GM10248 (cell line): ENCODE results near the gene OST4.

Source experiments
- CTCF ChIA-PET: fragments of 300-600 bp; sonication (Branson Sonifier 250); formaldehyde crosslinking; extraction: SDS; loops from one replicate; lab custom pipeline; 2021; ENCODE audit warnings: antibody characterized with exemption; lab: Yijun Ruan, JAX
- POLR2A ChIA-PET: fragments of 350-650 bp; sonication (Branson Sonifier 250); formaldehyde crosslinking; extraction: SDS; loops from one replicate; lab custom pipeline; 2020; ENCODE audit warnings: antibody characterized with exemption; lab: Yijun Ruan, JAX
- DNase-seq: peaks from one replicate; pipeline ENCODE4 v3.0.0; 2012; ENCODE audit errors: extremely low spot score
- TF ChIP-seq, protein P1 (sequence below): IDR thresholded peaks from 2 replicates; pipeline ENCODE4 v1.5.1; 2012; ENCODE audit warnings: mild to moderate bottlenecking, low read depth; ENCODE audit errors: extremely low read depth, missing control alignments, control extremely low read depth

The OST4 gene

DNA sequence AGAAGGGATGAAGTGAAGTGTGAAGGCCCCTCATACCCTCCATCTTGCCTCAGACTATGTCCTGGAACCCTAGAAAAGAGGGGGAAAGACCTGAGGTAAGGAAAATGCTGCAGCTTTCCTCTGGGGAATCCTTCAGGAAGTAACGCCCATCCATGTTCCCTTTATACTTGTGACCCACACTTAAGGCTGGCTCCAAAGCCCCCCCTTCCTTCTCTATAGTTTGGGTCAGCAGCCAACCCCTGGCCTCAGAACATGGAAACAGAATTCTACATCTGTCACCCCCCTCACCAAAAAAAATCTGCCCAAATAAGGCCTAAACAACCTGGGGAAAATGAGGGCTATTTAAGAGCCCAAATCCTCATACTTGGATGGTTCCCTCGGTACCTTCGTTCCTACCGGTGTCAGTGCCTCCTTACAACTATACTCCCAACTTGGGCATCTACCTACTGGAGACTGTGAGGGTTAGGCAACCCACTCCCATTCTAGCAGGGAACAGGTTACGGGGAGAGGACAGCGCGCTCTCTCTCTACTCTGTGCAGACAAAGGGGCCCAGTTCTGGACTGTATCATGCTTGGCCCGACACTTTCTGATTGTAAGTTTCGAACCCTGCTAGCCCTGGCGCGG is 689 bp downstream of the OST4 start:
- ChIA-PET CTCF (interaction anchor here (0.7 to 5.2 kb wide), 9 partner anchors 9 to 109 kb away, joined by 3 to 42 read pairs (median 6); partner anchors contain the start of genes AGBL5 and KHK), POLR2A (interaction anchor here (0.6 to 1.4 kb wide), 6 partner anchors 8 to 308 kb away, joined by 3 to 12 read pairs (median 4); partner anchors contain the start of gene AGBL5)
- DNase-seq = no peak
- TF ChIP-seq, protein P1, sequence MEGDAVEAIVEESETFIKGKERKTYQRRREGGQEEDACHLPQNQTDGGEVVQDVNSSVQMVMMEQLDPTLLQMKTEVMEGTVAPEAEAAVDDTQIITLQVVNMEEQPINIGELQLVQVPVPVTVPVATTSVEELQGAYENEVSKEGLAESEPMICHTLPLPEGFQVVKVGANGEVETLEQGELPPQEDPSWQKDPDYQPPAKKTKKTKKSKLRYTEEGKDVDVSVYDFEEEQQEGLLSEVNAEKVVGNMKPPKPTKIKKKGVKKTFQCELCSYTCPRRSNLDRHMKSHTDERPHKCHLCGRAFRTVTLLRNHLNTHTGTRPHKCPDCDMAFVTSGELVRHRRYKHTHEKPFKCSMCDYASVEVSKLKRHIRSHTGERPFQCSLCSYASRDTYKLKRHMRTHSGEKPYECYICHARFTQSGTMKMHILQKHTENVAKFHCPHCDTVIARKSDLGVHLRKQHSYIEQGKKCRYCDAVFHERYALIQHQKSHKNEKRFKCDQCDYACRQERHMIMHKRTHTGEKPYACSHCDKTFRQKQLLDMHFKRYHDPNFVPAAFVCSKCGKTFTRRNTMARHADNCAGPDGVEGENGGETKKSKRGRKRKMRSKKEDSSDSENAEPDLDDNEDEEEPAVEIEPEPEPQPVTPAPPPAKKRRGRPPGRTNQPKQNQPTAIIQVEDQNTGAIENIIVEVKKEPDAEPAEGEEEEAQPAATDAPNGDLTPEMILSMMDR = no peak

DNA sequence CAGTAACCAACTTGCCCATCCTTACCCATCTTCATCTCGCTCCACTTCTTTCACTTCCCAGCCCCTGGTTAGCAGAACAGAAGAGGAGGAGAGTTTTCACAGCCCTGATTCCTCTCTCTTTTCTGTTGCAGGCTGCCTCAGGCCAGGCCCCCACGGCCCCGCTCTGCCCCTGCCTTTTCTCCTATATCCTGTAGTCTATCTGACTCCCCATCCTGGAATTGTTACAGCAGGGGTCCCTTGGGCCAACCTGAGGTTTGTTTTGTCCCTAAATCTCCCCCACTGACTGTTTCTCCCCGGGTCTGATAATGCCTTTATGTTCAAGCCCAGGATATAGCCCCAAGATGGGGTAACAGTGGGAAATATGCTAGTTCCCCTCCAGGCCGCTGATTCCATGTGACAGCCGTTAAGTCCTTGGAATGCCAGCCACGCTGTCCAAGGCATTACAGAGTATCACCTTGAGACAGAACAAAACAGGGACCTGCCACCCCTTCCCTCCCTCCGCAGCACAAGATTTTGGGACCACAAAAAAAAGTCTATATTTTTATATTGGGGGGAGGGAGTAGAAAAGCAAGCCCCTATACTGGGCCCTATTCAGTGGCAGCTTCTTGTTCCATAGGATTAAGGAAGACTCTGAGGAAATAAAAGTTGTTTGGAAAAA is 1.4 kb downstream of the OST4 start:
- POLR2A ChIA-PET = no interaction called here
- no peak for DNase-seq
- CTCF ChIA-PET = interaction anchor here (1.9 to 4.7 kb wide), 3 partner anchors 12 to 18 kb away, joined by 4 to 42 read pairs (median 9); no protein-coding TSS in a partner anchor
- TF ChIP-seq, protein P1 = no peak

DNA sequence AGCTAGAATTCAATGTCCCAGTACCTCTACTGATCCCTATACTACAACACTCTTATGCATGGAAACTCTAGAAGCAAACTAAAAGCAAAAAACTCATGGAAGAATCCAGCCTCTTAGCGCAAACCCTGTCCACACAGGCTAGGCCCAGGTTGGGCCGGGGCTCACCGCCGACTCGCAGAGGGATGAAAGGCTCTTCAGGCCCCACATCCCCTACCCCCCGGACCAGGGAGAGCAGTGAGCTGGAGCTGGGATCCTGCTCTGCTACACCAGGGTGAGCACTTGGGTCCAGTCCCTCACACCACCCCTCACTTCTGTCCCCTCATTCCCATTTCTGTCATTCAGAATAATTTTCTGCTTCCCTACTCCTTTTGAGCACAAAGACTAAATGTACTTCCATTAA is 2.0 kb downstream of the OST4 start:
- TF ChIP-seq, protein P1 = no peak
- CTCF ChIA-PET = interaction anchor here (1.9 to 3.7 kb wide), 3 partner anchors 11 to 19 kb away, joined by 4 to 13 read pairs (median 9); no protein-coding TSS in a partner anchor
- no peak for DNase-seq
- POLR2A ChIA-PET = interaction anchor here (1.1 kb wide), 1 partner anchor 18 kb away, joined by 3 read pairs; the partner anchor contains the start of gene AGBL5

DNA sequence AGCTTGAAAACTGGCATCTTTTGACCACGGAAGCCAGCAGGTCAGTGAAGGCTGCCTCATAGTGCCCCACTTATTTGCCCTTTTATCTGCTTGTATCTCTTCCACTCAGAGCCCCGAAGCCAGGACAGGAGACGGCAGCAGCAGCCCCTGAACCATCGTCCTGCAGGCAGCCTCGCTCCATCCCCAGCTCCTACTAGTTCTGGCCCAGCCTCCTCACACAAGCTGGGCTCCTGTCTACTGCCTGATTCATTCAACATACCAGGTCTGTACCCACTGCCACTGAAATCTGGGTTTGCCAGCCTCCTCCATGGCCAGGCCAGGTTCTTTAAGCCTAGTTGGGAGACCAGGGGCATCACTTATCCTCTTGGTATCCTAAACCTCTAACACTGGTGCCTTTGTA is 4.1 kb downstream of the OST4 start:
- TF ChIP-seq, protein P1 = no peak
- no peak for DNase-seq
- ChIA-PET CTCF (interaction anchor here (1.0 to 3.7 kb wide), 6 partner anchors 9 to 106 kb away, joined by 3 to 16 read pairs (median 10); partner anchors contain the start of gene AGBL5), POLR2A (interaction anchor here (0.7 to 1.2 kb wide), 2 partner anchors 11 to 368 kb away, joined by 4 read pairs; no protein-coding TSS in a partner anchor)

DNA sequence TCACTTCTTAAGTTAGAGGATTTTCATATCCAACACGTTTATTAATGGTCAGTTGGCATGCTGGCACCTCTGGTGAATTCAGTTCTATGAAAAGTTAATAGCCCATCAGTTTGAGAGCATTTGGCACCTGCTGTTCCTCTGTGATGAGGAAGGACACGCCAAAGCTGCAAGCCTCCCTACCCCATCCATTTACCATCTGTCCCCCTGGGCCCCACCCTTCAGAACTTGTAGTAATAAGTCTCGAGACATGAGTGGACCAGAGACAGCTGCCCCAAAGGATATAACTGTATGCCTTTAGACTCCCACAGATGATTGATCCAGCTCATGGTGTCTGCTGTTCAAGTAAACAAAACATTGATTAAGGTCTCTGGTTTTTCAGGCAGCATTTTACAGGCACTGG is 6.3 kb downstream of the OST4 start:
- POLR2A ChIA-PET = interaction anchor here (1.2 kb wide), 1 partner anchor 14 kb away, joined by 5 read pairs; the partner anchor contains the start of gene AGBL5
- TF ChIP-seq, protein P1 = no peak
- CTCF ChIA-PET = interaction anchor here (0.9 to 2.8 kb wide), 8 partner anchors 9 to 104 kb away, joined by 3 to 13 read pairs (median 6); partner anchors contain the start of genes AGBL5 and KHK
- DNase-seq = no peak

DNA sequence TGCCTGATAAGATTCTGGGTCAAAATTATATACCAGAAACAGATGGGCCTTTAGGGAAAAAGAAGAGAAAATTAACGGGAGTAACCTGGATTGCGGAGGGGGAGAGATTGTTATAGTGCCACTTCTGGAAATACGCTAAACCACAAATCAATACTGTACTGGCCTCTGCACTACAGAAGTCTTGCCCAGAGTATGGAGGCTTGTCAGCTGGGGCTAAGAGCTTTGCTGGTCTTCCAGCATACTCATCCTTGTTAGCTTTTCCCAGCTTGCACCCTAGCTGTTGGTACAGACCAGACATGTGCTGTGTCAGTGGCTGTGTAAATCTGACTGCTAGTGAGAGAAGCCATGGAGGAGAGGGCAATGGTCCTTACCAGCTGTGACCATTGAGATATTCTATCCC is 11.1 kb downstream of the OST4 start:
- no peak for DNase-seq
- ChIA-PET POLR2A (interaction anchor here (1.1 to 2.7 kb wide), 3 partner anchors 10 to 27 kb away, joined by 3 to 12 read pairs (median 7); partner anchors contain the start of genes KHK and OST4), CTCF (interaction anchor here (1.1 to 1.4 kb wide), 2 partner anchors 17 to 27 kb away, joined by 3 to 4 read pairs; no protein-coding TSS in a partner anchor)
- TF ChIP-seq, protein P1 = no peak
